NCI-H2171 treated with DMSO at 0.1 percent for 48 hours (cell line): Measurements from ENCODE around the gene CAND1.
"Not testable (repeated sequence)": the region's sequence is repeated elsewhere in the genome, so short reads cannot be mapped to it uniquely, and the experiment has no call there.

Source experiments
- DNase-seq: peaks from one replicate; lab custom pipeline; 2025; lab: John Stamatoyannopoulos, UW

The CAND1 gene

GRCh38 chr12:67341086-67341485 is 71.9 kb downstream of the CAND1 start:
- not testable (repeated sequence) for DNase-seq

GRCh38 chr12:67344979-67345710 is 76.0 kb downstream of the CAND1 start:
- no peak for DNase-seq

GRCh38 chr12:67348683-67349082 is 79.5 kb downstream of the CAND1 start:
- DNase-seq = no peak

- DNase-seq = no peak
These were observed 83.5 kb downstream of the CAND1 start for GRCh38 chr12:67352682-67353081.

GRCh38 chr12:67354322-67354721 is 85.2 kb downstream of the CAND1 start:
- no peak for DNase-seq

GRCh38 chr12:67354966-67355365 is 85.8 kb downstream of the CAND1 start:
- peak; percentile 48 for DNase-seq

- peak; percentile 96 for DNase-seq
These were observed 86.5 kb downstream of the CAND1 start for GRCh38 chr12:67355428-67356379.

- DNase-seq = peak; percentile 88
These were observed 87.2 kb downstream of the CAND1 start for GRCh38 chr12:67356380-67356774.

- no peak for DNase-seq
These were observed 88.4 kb downstream of the CAND1 start for GRCh38 chr12:67357376-67358125.

GRCh38 chr12:67358781-67359338 is 89.7 kb downstream of the CAND1 start:
- DNase-seq = peak; percentile 90

- DNase-seq = no peak
These were observed 93.4 kb downstream of the CAND1 start for GRCh38 chr12:67362526-67362925.

GRCh38 chr12:67364228-67364627 is 95.1 kb downstream of the CAND1 start:
- DNase-seq = peak; percentile 83

GRCh38 chr12:67365131-67365530 is 96.0 kb downstream of the CAND1 start:
- DNase-seq = no peak

GRCh38 chr12:67367843-67368242 is 98.7 kb downstream of the CAND1 start:
- DNase-seq = no peak
